HG03354 (cell line): ENCODE data around the gene MBNL2.
"Not testable (repeated sequence)": the region's sequence is repeated elsewhere in the genome, so short reads cannot be mapped to it uniquely, and the experiment has no call there.

Experiments used
- ATAC-seq: cut with Tn5 transposase; IDR thresholded peaks from one replicate; pipeline ENCODE4 v1.9.1; 2021; ENCODE audit warnings: mild to moderate bottlenecking; ENCODE audit not compliant: unreplicated experiment, poor library complexity, severe bottlenecking

The MBNL2 gene

DNA sequence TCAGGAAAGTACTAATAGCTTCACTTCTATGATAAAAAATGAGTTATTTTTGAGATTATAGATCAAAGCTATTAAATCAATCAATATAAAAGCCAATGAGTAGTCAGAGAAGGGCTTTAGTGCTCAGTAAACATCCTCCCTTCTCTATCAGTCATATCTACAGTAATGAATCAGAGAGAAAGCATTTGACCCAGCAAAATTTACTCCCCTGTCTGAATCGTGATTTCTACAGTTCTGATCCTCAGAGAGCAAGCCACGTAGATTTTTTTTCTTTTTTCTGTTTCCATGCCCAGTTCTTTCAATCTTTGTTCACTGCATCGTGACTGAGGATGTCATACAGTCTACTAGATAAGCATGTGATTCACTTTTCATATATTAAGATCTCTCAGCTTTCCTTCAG is 16.2 kb upstream of the MBNL2 start:
- ATAC-seq: no peak

DNA sequence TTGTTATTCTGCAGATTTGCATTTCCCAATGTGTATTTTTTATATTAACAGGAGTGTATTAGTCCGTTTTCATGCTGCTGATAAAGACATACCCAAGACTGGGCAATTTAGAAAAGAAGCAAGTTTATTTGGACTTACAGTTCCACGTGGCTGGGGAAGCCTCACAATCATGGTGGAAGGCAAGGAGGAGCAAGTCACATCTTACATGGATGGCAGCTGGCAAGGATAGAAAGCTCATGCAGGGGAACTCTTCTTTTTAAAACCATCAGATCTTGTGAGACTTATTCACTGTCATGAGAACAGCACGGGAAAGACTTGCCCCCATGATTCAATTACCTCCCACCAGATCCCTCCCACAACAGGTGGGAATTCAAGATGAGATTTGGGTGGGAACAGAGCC is 14.9 kb upstream of the MBNL2 start:
- not testable (repeated sequence) for ATAC-seq

DNA sequence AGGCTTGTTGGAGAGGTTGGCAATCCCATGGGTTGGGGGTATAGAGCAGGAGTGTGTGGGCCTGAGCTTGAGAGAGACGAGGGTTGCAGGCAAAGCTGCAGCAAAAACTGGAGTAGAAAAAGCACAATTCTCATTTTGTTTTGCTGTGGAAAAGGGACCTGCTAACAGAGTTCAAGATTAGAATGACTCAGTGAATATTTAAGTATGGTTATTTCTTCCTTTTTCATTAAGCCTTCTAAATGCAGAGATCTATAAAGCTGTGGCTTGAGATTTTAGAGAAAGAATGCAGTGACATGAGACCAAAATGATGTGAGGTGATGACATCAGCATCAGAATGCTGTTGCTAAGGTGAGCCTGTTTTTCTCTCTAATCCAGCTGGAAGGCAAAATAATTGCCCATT is 10.8 kb upstream of the MBNL2 start:
- no peak for ATAC-seq

DNA sequence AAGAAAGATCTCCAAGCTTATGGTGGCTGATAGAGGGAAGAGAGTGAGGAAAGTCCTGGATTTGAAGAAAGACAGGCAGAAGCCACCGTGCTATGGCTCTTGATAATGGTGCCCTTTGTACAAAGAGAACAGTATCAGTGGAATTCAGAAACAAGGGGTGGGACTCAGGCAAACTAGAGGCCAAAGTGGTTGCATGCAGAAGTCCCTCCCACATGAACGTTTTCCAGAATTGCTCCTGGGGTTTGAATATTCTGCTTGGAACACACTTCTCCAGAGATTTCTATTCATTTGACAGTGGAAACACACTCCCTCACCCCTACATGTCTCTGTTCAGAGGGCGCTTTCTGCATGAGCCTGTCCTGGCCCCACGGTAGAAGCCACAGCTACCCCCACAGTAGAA is 10.1 kb upstream of the MBNL2 start:
- no peak for ATAC-seq

DNA sequence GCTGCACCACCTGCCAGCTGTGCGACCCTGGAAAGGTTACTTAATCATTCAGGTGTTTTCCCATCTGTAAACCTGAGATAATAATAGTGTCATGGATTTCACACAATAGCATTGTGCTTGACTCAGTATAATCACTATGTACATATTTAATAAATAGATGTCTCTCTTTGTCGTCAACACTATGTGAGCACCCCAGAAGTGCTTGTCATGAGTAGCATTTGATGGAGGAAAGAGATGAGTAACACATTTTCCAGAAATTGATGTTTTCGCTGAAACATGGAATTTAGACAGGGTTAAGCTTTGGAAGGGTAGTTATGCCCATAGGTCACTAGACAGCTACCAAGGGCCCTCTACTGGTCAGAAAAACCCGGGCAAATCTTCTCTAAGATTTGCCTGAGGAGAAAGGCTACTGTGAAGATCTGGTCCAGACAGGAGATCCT is 9.5 kb upstream of the MBNL2 start:
- peak; percentile 52 for ATAC-seq

DNA sequence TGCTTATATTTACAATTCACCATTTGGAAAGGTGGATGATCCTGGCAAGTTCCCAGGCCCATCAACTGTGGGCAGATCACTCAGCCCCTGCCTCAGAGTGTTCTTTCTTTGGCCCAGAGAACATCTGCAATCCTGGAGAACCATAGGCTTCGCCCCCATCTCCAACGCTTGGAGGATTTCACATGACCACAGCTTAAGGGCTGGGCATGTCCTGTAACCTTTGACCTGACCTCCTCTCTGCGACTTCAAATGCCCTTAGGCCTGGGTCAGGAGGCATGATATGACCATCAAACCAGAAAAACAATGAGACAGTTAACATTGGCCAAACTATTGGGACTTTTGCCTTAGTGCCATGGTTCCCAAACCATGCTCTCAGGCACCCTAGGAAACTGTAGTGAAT is 7.2 kb upstream of the MBNL2 start:
- ATAC-seq: peak; percentile 3

DNA sequence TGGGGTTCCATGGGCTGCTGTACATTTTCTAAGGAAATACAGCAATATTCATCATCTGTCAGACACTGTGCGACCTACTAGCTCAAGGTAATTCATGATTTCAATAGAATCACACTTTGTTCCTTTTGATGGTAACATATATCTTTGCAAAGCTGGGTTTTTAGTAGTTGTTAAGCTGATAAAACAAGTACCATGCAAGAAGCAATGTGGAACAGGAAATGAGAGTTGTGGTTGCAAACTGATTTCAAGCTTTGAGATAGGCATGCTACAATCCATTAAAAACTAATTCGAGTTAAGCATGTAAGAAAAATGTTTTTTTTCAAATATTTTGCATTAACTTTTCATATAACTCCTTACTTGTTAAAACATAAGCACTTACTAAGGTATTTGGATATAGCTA is 6.8 kb upstream of the MBNL2 start:
- ATAC-seq: peak; percentile 45

DNA sequence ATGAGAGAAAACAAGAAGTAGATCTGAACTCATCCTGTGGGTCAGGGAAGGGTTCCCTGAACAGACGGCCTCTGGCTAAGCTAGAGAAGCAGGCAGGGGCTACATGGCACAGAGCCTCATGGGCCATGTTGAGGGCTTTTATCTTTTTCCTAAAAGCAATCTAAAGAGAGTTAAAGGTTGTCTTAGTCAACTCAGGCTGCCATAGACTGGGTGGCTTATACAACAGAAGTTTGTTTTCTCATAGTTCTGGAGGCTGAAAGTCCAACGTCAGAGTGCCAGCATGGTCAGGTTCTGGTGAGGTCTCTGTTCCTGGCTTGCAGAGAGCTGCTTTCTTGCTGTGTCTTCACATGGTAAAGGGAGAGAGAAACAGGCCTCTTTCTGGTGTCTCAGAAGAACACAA is 2.9 kb upstream of the MBNL2 start:
- ATAC-seq: no peak

DNA sequence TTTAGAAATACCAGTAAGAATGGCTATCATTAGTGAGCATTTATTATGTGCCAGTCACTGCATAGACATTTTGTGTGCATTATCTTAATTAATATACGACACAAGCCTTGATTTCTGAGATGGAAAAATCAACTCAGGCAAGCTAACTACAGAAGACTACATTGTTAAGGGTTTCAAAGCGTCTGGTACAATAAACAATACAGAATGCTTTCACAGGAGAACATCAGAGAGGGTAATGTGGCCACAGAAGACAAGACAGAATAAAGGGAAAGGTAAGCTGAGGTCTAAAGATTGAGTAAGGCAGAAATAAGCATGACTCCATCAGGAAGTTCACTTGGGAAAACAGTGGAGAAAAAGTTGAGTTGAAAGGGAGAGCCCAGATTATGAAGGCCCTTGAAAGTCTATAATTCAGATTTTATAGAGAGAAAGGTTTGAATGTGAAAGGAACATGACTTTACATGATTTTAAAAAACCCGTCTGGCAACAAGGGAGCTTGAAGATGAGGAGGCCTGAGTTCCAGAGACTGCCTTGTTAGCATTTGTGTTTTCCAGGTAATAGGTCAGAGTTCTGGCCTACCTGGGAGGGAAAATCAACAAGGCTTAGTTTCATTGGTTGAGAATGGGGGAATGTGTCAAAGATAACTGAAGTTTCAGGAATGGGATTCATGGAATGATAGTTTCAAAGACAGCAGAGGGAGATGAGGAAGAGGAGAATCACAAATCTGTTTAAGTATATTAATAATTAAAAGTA is 1.8 kb upstream of the MBNL2 start:
- ATAC-seq: no peak

DNA sequence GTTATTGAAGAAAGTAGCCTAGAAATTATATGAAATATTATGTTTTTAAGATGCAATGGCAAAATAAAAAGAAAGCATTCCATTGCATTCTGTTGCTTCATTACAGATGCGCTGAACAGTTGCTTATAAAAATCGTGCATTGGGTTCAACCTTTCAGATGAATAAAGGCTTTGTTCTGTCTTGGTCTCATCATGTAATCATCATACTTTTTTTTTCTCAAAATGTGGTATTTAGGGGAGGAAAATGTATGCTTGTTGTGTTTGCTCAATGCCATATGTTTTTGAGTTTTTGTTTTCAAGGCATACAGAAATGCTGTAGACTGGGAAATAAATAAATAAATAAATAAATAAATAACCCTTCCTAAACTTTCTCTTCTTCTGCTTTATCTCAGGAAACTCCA is 1.1 kb upstream of the MBNL2 start:
- ATAC-seq: no peak

DNA sequence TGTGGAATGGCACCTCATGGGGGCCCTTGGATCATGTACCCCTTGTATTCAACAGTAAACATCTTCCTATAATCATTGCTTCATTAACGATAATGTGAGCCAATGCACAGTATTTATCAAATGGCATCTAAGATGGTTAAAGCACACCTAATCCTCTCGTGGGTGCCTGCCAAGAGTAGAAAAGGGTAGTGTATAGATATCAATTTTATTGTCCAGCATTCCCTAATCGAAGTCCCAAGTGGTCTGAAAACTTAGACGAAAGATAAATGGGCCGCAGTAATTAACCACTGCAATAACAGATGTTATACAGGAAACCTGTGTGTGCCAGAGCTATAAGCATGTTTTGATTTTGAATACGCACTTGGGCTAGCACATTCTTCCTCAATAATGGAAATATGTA is 667 bp upstream of the MBNL2 start:
- no peak for ATAC-seq

DNA sequence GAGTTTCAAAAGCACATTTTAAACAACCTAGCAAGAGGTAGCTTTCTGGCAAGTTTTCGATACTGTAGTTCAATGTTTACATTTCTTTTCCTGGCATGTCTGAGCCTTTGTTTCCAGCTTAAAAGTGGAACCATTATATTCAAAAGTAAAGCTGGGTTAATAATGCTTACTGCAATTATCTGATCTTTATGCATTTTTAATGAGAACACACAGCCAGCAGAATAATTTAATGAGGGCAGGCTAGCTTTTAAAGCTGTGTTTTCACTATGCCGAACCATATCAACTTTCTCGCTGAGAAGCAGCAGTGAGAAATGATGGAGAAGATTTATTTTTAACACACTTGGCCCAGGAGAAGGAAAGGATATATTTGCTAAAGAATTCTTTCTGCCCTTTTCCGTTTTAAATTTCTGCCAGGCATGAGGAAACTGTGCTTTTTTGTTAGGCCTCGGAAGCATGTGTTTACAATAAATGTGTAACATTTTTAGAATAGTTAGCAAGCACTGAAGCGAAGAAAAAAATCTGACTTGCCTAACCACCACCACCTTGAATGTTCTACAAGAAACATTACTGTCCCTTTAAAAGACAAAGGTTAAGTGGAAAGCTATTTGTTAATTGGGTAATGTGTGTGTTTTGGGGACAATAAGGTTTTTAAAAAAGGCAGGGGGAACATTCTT is 1.0 kb downstream of the MBNL2 start:
- no peak for ATAC-seq

DNA sequence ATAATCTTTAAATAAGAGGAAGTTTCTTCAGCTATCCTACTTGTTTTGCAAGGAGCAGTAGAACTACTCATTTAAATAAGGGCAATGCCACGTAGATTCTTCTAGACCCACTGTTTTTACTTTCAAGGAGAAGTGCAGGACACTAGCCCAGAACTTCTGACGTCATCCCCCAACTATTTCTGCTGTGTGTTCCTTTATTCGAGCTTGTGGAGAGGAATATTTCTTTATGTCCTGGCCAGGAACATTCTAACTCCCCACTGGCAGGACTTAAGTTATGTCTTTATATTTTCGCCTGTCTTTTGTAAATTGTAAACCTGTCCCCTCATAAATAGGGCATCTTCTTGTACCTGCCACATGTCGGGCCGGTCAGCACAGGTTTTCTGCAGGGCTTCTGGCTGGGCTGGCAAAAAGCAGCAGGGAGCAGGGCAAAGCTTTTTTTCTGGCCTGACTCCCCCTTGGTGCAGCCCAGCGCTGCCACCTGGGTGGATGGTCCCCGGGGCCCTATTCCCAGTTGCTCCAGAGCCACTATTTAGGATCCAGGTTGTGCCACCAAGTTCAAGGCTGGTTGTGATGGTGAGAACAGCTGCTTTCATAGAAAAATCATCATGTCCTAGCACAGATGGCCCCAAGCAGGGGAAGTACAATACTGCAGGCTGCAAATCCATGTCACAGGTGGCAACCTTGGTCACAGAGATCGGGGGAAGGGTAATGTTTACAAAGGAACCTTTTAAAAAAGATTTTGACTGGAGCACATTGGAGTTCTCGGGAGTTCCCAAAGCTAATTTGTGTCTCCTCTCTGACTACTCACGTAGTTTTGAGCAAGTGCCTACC is 1.8 kb downstream of the MBNL2 start:
- ATAC-seq: peak; percentile 29

DNA sequence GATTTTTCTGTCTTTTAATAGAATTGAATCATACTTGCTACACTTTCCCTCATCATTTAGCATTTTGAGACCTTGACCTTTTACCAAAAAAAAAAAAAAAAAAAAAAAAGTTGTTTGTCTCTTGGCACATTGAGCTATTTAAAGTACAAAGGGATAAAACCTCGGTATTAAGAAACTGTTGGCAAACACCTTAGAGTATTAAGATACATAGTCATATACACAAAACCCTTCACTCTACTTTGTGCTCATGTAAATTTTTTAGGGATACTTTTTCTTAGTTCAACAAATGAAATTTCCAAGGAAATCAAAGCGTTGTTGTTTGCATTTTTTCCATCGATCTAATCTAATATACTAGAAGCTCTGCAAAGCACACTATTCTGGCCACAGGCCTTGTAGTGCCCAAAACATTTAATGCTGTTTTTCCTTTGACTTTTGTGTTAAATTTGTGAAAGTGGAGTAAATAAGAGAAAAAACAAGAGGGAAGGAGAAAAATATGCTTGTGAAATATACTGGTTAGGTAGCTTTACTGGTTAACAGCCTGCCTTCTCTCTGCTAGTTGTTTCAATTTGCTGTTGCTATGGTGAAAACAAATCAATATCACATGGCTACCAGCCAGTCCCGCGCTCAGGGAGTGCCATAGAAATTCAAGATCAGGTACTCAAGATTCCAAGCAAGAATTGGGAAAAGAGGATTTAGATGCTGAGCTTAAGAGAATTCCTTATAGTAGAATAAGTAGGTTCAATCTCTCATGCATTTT is 2.6 kb downstream of the MBNL2 start:
- peak; percentile 36 for ATAC-seq

DNA sequence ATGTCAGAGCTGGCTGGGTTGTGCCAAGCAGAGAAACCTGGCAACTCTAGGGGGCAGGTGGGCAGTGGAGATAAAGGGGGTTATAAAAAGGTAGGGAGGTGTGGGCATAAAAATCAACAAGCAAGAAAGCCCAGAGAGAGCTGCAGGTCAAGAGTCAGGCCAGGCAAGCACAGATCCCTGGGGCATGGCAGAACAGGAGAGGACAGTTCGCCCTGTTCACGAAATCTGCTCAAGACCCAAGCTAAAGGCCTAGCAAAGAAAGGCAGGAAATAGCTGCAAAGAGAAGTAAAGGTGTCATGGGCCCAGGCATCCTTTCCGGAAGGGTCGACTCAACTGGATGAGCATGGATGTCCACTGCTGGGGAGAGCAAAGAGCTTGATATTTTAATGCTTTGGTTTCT is 3.4 kb downstream of the MBNL2 start:
- ATAC-seq: no peak

DNA sequence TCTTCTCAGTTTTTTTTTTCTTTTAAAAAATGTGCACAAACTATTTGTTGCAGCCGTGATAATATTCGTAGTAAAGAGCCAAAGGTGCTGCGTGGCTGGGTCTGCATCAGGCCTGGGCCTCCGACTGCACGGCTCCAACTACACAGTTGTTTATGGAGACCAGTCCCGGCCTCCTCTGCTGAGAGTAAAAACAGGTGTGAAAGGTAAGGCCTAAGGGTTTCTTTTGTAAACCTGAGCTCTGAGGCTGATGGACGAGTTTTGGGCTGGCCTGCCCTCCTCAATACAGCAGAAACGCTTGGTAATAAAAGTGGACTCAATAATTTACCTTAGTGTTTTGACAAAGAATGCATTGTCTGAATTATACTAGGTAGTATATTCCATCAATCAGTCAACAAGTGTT is 3.9 kb downstream of the MBNL2 start:
- no peak for ATAC-seq

DNA sequence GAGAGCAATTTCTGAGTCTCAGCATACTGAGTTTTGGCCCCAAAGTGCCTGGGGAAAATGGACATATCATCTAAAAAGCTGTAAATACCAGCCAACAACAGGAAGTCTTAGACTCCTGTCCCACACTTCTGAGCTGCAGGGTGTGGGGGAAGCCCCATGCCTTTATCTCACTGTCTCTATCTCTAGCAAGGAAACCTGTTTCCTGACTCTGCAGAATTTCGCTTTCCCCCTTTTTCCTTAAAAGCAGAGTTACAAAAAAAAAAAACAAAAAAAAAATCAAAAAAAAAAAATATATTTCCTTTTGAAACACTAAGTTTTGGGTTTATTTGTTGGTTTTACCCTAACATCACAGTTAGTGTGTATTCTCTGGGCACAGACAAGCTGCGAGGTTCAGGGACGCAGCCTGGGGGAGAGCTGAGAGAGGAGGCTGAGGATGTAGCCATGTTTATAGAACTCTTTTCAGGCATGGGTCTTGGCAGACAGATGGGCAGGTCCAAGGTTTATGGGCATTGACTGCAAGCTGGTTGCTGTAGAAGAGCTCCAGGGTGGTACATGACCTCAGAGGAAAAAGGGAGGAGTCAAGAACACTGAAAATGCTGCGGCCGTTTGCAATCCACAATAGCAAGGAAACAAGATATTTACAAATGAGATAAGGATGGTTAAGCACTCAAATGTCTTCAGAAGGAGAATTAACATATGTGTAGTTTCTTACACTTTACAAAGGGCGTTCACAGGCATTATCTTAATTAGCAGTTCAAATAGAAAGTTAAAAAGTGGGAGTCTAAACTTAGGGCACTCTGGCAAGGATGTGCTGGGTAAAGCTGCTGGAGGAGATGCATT is 4.9 kb downstream of the MBNL2 start:
- ATAC-seq: peak; percentile 48

DNA sequence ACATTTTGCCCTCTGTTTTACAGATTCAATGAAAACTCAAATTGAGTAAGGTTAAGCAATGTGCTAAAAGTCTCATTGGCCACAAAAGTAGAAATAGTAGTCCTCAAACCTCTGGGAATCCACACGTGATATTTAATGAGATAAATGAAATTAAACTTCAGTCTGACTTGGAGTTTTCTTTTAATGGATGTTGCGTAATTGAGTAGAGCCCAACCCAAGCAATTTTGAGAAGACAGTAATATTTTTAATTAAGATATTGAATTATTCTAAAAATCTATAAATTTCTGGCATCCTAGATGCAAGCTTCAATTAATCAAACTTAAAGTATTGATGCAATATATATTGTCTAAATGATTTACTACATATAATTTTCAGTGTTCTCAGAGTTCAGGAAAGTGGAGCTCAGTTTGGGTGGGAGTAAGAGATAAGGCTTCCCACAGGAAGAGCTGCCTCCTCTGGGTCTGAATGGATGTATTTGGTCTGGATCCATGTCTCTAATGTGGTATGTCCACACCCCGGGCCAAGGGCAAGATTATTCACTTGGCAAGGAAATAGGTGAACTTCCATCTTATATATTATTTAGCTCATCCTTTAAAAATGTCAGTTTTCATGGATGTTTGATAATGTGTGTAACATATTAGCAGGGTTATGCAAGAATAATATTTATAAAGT is 6.9 kb downstream of the MBNL2 start:
- ATAC-seq: no peak

DNA sequence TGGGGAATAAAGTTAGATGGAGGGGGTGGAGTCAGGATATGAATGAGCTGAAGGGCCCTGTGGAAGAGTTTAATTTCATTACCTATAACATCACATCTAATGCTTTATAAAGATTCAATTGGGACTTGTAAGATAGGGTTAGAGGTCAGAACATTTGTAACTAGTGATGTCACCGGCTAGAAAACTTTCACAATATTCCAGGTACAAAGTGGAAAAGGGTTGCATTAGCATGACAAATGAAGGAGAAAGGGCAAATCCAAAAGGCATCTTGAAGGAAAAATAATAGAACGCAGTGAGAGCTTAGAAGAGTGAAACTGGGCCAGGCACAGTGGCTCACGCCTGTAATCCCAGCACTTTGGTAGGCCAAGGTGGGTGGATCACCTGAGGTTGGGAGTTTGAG is 7.6 kb downstream of the MBNL2 start:
- no peak for ATAC-seq
